Activated naive CD8-positive, alpha-beta T cell (primary cell): ENCODE data around the gene DPF3.
A peak's percentile ranks its signal among the peaks of the same experiment; 100 is the strongest.

Experiments used
- H3K27ac Mint-ChIP-seq: one replicate; pipeline ENCODE4 v1.8.0; 2021; ENCODE audit warnings: mixed read lengths
- H3K27me3 Mint-ChIP-seq: one replicate; pipeline ENCODE4 v1.8.0; 2021; ENCODE audit warnings: mixed read lengths
- H3K36me3 Mint-ChIP-seq: one replicate; pipeline ENCODE4 v1.8.0; 2021; ENCODE audit warnings: mixed read lengths
- H3K4me1 Mint-ChIP-seq: one replicate; pipeline ENCODE4 v1.8.0; 2021; ENCODE audit warnings: low read depth, mixed read lengths
- H3K4me3 Mint-ChIP-seq: one replicate; pipeline ENCODE4 v1.8.0; 2021; ENCODE audit warnings: mild to moderate bottlenecking, mixed read lengths
- H3K9me3 Mint-ChIP-seq: one replicate; pipeline ENCODE4 v1.8.0; 2021; ENCODE audit warnings: low read depth, mixed read lengths

Gene DPF3

DNA sequence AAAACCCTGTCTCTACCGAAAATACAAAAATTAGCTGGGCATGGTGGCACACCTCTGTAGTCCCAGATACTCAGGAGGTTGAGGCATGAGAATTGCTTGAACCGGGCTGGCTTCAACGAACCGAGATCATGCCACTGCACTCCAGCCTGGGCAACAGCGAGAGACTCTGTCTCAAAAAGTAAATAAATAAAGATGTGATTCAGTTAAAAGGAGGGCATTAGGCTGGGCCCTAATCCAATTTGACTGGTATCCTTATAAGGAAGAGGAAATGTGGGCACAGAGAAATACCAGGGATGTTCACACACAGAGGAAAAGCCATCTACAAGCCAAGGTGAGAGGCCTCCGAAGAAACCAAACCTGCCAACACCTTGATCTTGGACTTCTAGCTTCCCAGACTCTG is 22.3 kb upstream of the DPF3 start:
- Mint-ChIP-seq H3K27ac (no peak overlapping the region), H3K9me3 (no peaks in the 10 kb centered on the region), H3K27me3 (peaks cover 10% of the 10 kb centered on the region), H3K4me3 (no peak overlapping the region), H3K4me1 (no peaks in the 10 kb centered on the region), H3K36me3 (no peaks in the 10 kb centered on the region)

DNA sequence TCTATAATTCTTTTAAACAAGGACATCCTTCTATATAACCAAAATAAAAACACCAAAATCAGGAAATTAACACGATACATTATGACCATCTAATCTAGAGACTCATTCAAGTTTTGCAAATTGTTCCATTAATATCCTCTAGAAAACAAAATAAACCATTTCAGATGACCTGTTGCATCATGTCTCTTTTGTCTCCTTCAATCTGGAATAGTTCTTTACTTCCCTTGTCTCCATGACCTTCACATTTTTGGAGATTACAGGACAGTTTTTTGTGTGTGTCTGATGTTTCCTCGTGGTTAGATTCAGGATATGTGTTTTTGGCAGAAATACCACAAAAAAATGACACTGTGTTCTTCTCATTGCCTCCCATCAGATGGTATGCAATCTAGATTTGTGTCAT is 19.9 kb upstream of the DPF3 start:
- H3K4me1 Mint-ChIP-seq: no peaks in the 10 kb centered on the region
- H3K4me3 Mint-ChIP-seq: no peak overlapping the region
- no peaks in the 10 kb centered on the region for H3K36me3 Mint-ChIP-seq
- peaks cover 7% of the 10 kb centered on the region for H3K27me3 Mint-ChIP-seq
- no peaks in the 10 kb centered on the region for H3K9me3 Mint-ChIP-seq
- no peak overlapping the region for H3K27ac Mint-ChIP-seq

DNA sequence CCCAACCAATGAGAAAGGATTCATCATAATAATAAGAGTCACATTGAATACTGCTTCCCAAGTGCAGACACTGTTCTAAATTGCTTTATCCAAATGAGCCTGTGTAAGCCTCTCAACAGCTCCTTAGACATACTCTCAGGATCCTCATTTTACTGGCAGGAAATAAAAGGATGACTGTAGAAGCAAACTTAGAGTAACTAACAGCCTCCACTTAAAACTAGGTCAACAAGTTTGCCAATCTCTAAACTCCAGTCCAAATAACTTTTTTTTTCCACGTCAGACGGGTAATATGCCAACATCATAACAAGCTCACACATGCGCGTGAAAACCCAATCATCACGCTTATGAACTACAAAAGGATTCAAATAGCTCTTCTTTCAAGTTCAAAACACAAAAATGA is 15.3 kb upstream of the DPF3 start:
- H3K4me1 Mint-ChIP-seq: no peaks in the 10 kb centered on the region
- H3K9me3 Mint-ChIP-seq: no peaks in the 10 kb centered on the region
- H3K4me3 Mint-ChIP-seq: no peak overlapping the region
- H3K36me3 Mint-ChIP-seq: no peaks in the 10 kb centered on the region
- no peak overlapping the region for H3K27ac Mint-ChIP-seq
- peaks cover 5% of the 10 kb centered on the region for H3K27me3 Mint-ChIP-seq

DNA sequence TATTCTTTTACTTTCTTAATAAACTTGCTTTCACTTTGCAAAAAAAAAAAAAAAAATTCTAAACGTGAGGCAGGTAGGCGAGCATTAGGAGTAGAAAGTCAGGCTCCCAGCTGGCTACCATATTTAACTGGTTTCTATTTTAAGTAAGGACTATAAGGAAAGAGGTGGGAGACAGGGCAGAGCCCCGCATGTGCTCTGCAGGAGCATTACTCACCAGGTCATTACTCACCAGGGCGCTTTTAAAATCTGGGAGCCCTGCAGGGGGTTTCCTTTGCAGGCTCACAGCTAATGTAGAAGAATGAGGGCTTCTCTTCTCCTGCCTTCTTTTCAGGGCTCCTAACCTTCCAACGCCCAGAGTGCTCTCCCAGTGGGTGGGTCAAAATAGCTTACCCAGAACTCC is 14.0 kb upstream of the DPF3 start:
- Mint-ChIP-seq H3K36me3 (no peaks in the 10 kb centered on the region), H3K27me3 (peaks cover 1% of the 10 kb centered on the region), H3K4me1 (no peaks in the 10 kb centered on the region), H3K4me3 (no peak overlapping the region), H3K9me3 (no peaks in the 10 kb centered on the region), H3K27ac (no peak overlapping the region)

DNA sequence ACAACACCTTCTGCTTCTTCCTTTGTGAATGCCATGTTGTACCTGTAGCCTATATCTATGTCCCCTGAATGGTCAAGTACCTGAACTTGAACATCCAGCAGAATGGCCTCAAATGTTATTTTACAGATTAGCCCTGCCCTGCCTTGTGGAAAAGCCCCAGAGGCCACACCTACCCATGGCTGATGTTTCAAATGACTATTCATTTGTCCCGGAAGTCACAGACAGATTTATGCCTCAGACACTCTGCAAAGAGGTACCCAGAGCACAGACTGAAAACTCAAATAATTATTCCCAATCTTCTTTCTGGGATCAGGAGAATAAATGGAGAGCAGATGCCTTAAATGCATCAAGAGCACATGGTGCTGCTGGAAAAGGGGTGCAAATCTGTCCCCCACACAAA is 13.0 kb upstream of the DPF3 start:
- H3K27me3 Mint-ChIP-seq: peaks cover 2% of the 10 kb centered on the region
- H3K27ac Mint-ChIP-seq: no peak overlapping the region
- H3K4me1 Mint-ChIP-seq: no peaks in the 10 kb centered on the region
- H3K36me3 Mint-ChIP-seq: no peaks in the 10 kb centered on the region
- H3K9me3 Mint-ChIP-seq: no peaks in the 10 kb centered on the region
- no peak overlapping the region for H3K4me3 Mint-ChIP-seq

DNA sequence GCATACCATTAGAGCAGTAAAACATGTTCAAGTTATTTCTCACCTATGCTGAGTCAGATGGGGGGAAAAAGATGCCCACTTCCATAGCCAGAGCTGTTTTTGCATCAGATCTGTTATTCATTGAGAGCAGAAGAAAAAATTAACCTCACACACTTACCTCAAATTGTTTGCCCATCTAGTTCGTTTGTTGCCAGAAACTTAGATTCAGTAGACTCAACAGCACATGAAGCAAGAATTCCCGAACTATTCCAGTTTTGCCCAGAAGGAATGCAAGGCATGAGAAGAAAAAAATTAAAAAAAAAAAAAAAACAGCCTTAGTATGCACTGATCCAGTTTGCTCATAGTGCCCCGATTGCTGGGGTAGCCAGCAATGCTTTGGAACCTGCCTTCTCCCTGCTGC is 12.4 kb upstream of the DPF3 start:
- no peaks in the 10 kb centered on the region for H3K36me3 Mint-ChIP-seq
- no peaks in the 10 kb centered on the region for H3K9me3 Mint-ChIP-seq
- no peak overlapping the region for H3K27ac Mint-ChIP-seq
- H3K4me1 Mint-ChIP-seq: no peaks in the 10 kb centered on the region
- H3K27me3 Mint-ChIP-seq: peaks cover 5% of the 10 kb centered on the region
- no peak overlapping the region for H3K4me3 Mint-ChIP-seq

DNA sequence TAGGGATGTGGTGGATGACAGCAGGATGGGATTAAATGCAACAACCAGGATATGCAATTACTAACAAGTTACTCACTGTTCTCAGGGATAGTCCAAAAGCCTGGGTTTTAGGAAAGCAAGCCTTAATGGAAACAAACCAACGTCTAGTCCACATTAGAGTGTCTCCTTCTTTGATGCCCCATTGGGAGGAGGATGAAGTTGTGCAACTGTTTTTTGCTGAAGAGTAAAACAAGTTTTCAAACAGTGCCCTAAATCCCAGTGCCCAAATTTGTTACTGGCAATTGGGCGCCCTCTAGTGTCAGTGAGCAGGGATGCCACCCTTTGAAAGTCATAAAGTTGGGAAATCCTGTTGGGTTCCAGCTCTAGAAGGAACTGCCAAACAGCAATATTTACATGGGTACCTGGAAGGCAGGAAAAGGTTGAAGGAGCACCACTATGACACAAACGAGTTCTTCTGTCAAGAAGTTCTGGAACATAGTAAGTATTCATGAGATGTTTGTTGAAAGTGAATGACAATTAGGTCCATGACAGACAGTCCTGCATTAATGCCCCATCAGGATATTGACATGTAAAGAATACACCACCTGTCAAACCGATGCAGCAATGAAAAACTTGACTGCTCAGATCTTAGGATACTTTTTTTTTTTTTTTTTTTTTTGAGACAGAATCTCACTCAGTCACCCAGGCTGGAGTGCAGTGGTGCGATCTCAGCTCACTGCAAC is 11.1 kb upstream of the DPF3 start:
- H3K36me3 Mint-ChIP-seq: no peaks in the 10 kb centered on the region
- no peaks in the 10 kb centered on the region for H3K9me3 Mint-ChIP-seq
- no peaks in the 10 kb centered on the region for H3K4me1 Mint-ChIP-seq
- H3K27me3 Mint-ChIP-seq: peaks cover 5% of the 10 kb centered on the region
- H3K27ac Mint-ChIP-seq: no peak overlapping the region
- H3K4me3 Mint-ChIP-seq: no peak overlapping the region

DNA sequence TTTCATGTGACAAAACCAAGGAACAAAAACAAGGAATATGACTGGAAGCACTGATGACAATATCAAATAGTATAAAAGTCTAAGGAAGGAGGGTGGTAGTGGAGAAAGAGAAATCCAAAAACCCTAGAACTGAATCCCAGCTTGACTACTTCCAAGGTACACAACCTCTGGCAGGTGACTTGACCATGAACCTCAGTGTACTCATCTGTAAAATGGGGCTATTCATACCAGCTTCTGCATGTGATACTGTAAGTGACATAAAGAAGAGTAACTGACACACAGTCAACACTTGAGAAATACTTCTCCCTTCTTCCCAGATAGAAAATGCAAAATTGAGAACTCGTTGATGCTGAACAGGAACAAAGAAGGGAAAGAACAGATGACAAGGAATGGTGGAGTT is 10.3 kb upstream of the DPF3 start:
- Mint-ChIP-seq H3K4me1 (no peaks in the 10 kb centered on the region), H3K27ac (no peak overlapping the region), H3K27me3 (peaks cover 9% of the 10 kb centered on the region), H3K4me3 (no peak overlapping the region), H3K36me3 (no peaks in the 10 kb centered on the region), H3K9me3 (no peaks in the 10 kb centered on the region)

DNA sequence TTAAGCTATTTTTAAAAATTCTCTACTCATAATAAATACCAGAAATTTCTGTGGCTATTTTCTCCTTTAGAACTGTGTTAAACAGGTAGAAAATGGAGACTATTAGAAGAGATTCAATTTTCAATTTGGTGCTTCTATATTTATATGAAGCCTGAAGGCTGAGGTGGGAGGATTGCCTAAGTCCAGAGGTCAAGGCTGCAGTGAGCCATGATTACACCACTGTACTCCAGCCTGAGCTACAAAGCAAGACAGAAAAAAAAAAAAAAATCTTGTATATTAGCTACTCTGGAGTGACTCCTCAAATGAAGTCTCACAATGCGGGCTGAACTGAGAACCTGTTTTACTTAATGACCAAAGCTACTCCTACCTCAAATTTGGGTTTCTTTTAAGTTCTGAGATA is 9.8 kb upstream of the DPF3 start:
- Mint-ChIP-seq H3K27me3 (peaks cover 10% of the 10 kb centered on the region), H3K4me1 (no peaks in the 10 kb centered on the region), H3K27ac (no peak overlapping the region), H3K36me3 (no peaks in the 10 kb centered on the region), H3K9me3 (no peaks in the 10 kb centered on the region), H3K4me3 (no peak overlapping the region)

DNA sequence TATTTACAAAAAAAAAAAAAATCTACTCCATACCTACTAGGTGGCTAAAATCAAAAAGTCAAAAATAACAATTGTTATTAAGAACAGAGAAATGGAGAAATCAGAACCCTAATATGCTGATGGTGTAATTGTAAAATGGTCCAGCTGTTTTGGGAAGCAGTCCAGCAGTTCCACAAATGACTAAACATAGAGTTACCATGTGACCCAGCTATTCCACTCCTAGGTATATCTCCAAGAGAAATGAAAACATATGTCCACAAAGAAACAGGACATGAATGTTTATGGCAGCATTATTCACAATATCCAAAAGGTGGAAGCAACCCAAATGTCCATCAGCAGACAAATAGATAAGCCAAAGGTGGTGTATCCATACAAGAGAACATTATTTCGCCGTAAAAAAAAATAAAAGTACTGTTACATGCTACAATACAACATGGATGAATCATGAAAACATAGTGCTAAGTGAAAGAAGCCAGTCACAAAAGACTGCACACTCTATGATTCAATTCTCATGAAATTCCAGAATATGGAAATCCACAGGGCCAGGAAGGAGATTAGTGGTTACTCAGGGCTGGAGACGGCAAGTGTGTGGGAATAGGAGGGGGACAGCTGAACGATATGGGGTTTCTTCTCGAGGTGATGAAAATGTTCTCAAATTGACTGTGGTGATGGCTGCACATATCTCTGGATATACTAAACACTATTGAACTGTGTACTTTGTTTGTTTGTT is 9.1 kb upstream of the DPF3 start:
- Mint-ChIP-seq H3K9me3 (no peaks in the 10 kb centered on the region), H3K27ac (no peak overlapping the region), H3K36me3 (no peaks in the 10 kb centered on the region), H3K4me3 (no peak overlapping the region), H3K27me3 (peaks cover 11% of the 10 kb centered on the region), H3K4me1 (no peaks in the 10 kb centered on the region)

DNA sequence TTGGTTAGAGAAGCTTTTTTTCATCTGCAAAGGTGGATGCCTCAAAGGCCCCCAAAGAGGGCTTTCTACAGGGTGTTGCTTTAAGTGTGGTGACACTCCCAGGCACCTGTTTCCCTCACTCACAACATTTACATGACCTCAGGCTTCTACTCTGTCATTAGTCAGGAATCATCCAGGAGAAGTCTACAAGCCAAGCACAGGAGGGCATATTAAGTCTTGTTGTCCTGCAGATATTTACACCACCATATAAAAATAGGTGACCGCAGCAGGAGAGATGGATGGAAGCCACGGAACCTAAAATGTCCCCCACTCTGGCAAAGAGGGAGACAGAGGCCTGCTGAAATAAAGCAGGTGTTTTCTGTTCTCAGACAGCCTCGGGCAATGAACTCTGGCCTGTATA is 7.5 kb upstream of the DPF3 start:
- no peaks in the 10 kb centered on the region for H3K36me3 Mint-ChIP-seq
- H3K4me1 Mint-ChIP-seq: no peaks in the 10 kb centered on the region
- H3K4me3 Mint-ChIP-seq: no peak overlapping the region
- H3K27ac Mint-ChIP-seq: no peak overlapping the region
- H3K27me3 Mint-ChIP-seq: peaks cover 19% of the 10 kb centered on the region
- H3K9me3 Mint-ChIP-seq: no peaks in the 10 kb centered on the region

DNA sequence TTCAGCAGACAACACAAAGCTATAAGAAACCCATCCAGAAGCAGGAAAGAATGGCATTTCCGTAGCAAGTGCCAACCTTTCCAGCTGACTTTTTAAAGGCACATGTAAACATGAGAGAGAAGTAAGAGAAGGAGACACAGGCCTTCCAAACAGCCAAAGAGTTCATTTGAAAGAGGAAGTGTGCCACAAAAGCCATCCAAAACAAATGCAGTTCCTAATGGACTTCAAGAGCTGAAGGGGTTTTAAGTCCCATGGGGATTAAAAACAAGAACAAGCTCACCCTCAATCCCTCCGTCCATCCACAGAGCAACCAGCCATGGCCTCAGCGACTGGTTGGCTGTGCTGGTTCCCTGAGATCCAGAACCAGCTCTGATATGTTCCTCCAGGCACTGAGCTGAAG is 4.5 kb upstream of the DPF3 start:
- H3K36me3 Mint-ChIP-seq: no peaks in the 10 kb centered on the region
- peaks cover 19% of the 10 kb centered on the region for H3K4me1 Mint-ChIP-seq
- H3K4me3 Mint-ChIP-seq: no peak overlapping the region
- no peak overlapping the region for H3K27ac Mint-ChIP-seq
- peaks cover 27% of the 10 kb centered on the region for H3K27me3 Mint-ChIP-seq
- no peaks in the 10 kb centered on the region for H3K9me3 Mint-ChIP-seq

DNA sequence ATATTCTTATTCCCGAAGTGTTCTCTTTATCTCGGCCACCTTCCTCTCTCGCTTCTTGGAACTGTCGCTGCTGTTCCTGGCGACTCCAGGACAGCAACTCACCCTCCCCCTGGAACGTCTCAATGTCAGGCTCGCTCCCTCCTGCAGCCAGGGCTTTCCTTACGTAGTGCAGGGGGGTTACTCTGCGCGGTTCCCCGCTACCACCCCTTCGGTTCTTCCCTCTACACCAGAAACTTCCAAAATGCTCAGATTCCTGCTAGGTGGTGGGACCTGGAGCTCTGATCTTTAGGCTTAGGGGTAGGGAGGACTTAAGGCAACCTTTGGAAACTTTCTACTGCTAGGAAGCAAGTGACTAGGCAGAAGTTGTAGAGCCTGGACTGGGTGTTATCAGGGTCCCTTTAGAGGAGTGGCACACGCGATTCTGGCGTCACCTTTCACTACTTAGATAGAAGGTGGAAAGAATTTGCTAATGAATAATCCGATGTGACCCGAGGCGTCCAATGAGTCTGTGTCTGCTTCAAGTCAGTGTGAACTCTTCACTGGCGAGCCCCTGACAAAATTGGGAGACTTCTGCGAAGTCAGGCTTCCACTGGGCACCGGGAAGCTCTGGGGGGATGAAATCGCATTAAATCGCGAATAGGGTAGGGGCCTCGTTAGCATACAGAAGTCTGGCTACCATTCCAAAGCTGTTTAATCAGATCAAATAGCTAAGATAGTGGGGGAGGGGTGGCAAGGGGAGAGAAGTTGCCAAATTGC is 900 bp upstream of the DPF3 start:
- Mint-ChIP-seq H3K4me1 (peaks cover 32% of the 10 kb centered on the region), H3K27me3 (peaks cover 29% of the 10 kb centered on the region), H3K27ac (no peak overlapping the region)

DNA sequence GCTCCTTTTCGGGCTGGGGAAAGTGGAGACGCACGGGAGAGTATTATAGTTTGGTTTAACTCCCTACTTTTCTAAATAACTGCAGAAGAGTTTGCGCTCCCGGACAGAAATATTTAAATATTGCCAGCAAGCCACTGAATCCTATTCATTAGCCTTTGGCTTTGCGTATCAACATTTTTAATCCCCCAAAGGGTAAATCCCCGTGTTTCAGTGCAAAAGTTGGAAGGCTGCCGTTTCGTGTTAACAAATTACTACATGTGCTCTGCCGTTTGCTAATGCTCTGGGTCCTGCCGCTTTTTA is 372 bp upstream of the DPF3 start:
- H3K4me1 Mint-ChIP-seq: peaks cover 32% of the 10 kb centered on the region
- H3K9me3 Mint-ChIP-seq: no peaks in the 10 kb centered on the region
- H3K36me3 Mint-ChIP-seq: no peaks in the 10 kb centered on the region
- H3K27me3 Mint-ChIP-seq: peaks cover 27% of the 10 kb centered on the region
- H3K27ac Mint-ChIP-seq: peak overlapping the region; percentile 85
- peak overlapping the region; percentile 98 for H3K4me3 Mint-ChIP-seq

More for the DNA sequence above, 900 bp upstream of the DPF3 start:
- Mint-ChIP-seq H3K9me3 (no peaks in the 10 kb centered on the region), H3K36me3 (no peaks in the 10 kb centered on the region), H3K4me3 (peak overlapping the region; percentile 98)

DNA sequence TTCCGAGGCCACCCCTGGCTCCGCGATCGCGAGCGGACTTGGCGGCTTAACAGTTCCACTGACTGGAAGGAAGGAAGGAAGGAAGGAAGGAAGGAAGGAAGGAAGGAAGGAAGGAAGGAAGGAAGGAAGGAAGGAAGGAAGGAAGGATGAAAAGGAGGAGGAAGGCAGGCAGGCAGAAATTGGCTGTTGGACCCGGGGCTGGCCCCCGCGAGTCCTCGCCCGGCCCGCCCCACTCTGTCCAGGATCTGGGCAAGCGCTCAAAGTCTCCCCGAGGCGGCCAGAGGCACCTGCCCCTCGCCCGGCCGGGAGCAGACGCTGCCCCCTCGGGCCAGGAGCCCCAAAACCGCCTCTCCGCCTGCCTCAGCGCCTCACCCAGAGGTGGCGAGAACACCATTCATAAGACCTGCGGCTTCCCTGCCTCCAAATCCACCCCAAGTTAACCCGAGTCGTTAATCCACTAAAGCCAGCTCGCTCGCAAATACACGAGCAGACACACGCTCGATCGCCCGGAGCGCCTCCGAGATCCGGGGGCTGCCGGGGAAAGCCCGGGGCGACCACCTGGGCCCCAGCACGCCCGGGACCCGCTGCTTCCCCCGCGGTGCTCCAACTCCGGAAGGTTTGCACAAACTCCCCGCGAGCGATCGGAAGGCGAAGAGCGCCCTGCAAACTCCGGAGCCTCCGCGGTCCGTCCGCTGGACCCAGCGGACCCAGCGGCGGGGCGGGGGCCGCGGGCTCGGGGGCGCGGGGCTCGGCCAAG is 844 bp downstream of the DPF3 start:
- Mint-ChIP-seq H3K36me3 (no peaks in the 10 kb centered on the region), H3K4me3 (peak overlapping the region; percentile 88), H3K9me3 (no peaks in the 10 kb centered on the region), H3K4me1 (peaks cover 32% of the 10 kb centered on the region), H3K27me3 (peaks cover 26% of the 10 kb centered on the region), H3K27ac (peak overlapping the region; percentile 55)
